ENCODE results near the gene GIT2.
"Not testable (repeated sequence)": the region's sequence is repeated elsewhere in the genome, so short reads cannot be mapped to it uniquely, and the experiment has no call there.

GIT2 gene

GRCh38 chr12:109896188-109896587, 100.0 kb downstream of the GIT2 start:
- no peak for TF ChIP-seq CTCF (IDR thresholded peaks at IDR 0.05; ENCODE audit: low read depth, low read length)
- DNase-seq (ENCODE audit: extremely low read depth, low read depth) = no peak

GRCh38 chr12:109894939-109895338, 101.2 kb downstream of the GIT2 start:
- no peak for DNase-seq (ENCODE audit: extremely low read depth, low read depth)
- TF ChIP-seq CTCF (IDR thresholded peaks at IDR 0.05; ENCODE audit: low read depth, low read length) = no peak

- TF ChIP-seq CTCF (IDR thresholded peaks at IDR 0.05; ENCODE audit: low read depth, low read length) = no peak
- no peak for DNase-seq (ENCODE audit: extremely low read depth, low read depth)
Measured at GRCh38 chr12:109893261-109893995, 102.7 kb downstream of the GIT2 start.

- DNase-seq (ENCODE audit: extremely low read depth, low read depth) = no peak
- no peak for TF ChIP-seq CTCF (IDR thresholded peaks at IDR 0.05; ENCODE audit: low read depth, low read length)
Measured at GRCh38 chr12:109892748-109893147, 103.4 kb downstream of the GIT2 start.

- no peak for TF ChIP-seq CTCF (IDR thresholded peaks at IDR 0.05; ENCODE audit: low read depth, low read length)
- no peak for DNase-seq (ENCODE audit: extremely low read depth, low read depth)
Measured at GRCh38 chr12:109892165-109892715, 103.9 kb downstream of the GIT2 start.

- not testable (repeated sequence) for DNase-seq (ENCODE audit: extremely low read depth, low read depth)
Measured at GRCh38 chr12:109891731-109892130, 104.4 kb downstream of the GIT2 start.

- no peak for DNase-seq (ENCODE audit: extremely low read depth, low read depth)
- TF ChIP-seq CTCF (IDR thresholded peaks at IDR 0.05; ENCODE audit: low read depth, low read length) = no peak
Measured at GRCh38 chr12:109890620-109891170, 105.5 kb downstream of the GIT2 start.
